Left hindlimb (tissue), 1 donor: ENCODE data around the gene ADGRB3.
"Not testable (repeated sequence)": the region's sequence is repeated elsewhere in the genome, so short reads cannot be mapped to it uniquely, and the experiment has no call there.

Experiments used
- DNase-seq: peaks from one replicate; pipeline ENCODE4 v3.0.0-alpha.2; 2018

The ADGRB3 gene

DNA sequence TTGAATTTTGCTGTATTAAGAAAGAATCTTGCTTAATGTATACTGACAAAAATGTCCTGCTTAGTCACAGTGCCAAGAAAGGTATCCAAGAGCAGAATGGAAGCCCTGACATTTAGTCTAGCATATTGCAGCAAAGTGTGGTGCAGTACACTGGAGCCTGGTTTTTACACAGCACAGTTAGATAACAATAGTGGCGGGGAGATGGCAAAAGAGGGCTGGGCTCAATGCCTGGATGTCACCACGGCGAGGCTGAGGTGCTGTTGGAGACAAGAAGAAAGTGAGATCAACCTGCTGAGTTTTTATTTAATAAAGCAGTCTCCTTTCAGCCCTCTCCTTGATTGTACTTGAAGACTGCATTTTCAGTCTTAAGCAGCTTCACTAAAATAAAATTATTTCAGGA, 735.7 kb downstream of the ADGRB3 start:
- DNase-seq, result no peak

GRCh38 chr6:69378326-69378725, 743.2 kb downstream of the ADGRB3 start:
- no peak for DNase-seq

DNA sequence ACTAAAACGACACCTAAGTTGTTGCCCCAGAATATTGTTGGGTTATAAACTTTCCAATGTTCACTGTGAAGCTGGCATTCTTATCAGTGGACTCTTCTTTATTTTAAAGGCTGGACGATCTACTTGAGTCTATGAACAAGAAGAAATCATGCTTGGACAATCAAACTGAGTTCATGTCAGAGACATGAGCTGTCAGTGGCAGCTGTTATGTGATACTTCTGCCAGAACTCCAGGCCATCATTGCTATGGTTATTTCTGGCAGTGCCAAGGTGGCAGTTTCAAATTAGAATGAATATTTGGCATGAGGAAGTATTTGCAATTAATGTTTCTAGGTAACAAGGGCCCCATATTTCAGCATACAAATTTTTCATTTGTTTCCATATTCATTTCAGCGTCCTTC, 744.4 kb downstream of the ADGRB3 start:
- DNase-seq, result no peak

- no peak for DNase-seq
These were observed 748.5 kb downstream of the ADGRB3 start for GRCh38 chr6:69383627-69384026.

DNA sequence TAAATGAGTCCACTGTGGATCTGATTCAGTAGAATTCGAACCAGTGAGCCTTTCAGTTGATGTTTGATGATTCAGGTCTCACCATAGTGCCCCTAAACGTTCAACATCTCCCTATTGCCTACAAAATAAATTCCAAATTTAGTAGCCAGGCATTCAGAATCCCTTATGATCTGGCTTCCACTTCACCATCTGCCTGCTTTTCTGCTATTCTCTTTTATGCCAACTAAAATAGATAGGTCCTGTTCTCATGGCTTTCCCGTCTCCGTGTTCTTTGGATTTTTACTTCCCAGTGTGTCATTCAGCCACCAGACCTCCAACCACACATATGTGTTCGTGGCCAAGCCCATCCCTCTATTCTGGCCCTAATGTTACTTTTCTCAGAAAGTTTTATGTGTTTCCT, 751.3 kb downstream of the ADGRB3 start:
- DNase-seq, result no peak

DNA sequence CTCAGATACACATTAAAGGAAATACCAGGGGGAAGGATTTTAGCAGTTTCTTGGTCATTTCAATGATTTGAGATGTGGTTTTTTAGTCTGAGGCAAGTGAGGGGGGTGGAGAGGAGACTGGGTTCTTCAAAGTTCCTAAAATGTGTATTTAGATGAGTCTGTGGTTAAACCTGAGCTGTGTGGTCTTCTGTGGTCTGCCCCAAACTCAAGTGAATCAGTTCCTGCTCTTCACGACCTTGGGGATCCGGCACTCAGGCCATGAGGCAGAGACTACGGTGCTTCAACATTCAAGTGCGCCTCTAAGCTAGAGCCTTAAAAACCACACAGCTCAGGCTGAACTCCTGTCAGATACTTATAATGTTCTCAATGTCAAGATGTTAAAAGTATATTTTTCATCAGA, 755.0 kb downstream of the ADGRB3 start:
- DNase-seq, result no peak

DNA sequence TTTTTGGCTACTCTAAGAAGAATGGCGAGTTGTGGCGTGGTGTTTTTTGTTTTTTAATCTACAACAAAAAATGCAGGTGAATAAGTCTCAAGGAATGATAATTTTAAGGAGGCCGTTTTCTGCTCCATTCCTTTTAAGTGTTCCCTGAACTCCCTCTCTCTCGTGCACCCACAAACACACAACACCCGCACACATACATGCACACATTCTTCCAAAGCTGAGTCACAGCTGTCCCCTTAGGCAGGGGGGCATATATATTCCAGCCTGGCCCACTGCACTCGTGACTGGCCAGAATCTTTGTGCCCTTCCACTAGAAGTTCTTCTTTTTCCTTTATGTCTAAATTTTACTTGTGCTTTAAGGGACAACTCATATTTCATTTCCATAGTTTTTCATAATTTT, 756.0 kb downstream of the ADGRB3 start:
- no peak for DNase-seq

DNA sequence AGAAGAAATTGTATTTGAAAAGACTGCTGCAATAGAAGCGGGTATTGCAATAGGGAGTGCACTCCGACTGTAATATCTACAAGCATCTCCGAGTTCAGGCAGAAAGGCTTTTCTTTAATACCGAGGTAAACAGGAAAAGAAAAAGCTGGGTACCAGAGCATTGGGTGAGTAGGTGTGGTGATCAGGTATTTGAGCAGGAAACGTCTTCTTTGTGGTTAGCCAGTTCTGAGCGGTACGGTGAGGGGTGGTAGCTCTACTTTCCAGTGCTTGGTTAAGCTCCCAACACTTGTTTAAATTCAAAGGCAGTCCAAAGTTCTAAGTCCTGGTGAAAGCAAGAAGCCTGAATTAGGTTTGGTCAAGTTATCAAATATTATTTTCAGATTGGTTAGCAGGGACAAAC, 757.7 kb downstream of the ADGRB3 start:
- DNase-seq, result no peak

GRCh38 chr6:69398311-69398710, 763.2 kb downstream of the ADGRB3 start:
- no peak for DNase-seq

- no peak for DNase-seq
These were observed 763.6 kb downstream of the ADGRB3 start for GRCh38 chr6:69398729-69399128.

GRCh38 chr6:69408886-69409285, 773.8 kb downstream of the ADGRB3 start:
- DNase-seq, result no peak

- DNase-seq, result peak; percentile 72
These were observed 781.7 kb downstream of the ADGRB3 start for GRCh38 chr6:69416776-69417175.

GRCh38 chr6:69421269-69421668, 786.2 kb downstream of the ADGRB3 start:
- no peak for DNase-seq

DNA sequence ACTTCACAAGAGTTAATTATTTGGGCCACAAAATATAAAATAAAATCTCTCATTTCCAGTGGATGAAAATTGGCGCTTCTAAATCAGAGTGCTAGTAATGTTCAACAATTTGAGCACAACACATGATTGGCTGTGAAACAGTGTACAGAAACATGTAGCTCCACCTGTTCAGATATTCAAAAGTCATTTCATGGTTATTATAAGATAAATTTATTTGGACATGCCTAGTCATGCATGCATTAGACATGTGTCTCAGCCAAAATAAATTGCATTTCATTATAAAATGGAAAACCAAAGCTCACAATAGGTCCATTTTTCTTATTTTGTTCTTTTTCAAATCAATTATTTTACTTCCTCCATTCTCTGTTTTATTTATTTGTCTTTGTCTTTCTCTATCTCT, 786.9 kb downstream of the ADGRB3 start:
- no peak for DNase-seq

GRCh38 chr6:69422475-69422874, 787.4 kb downstream of the ADGRB3 start:
- DNase-seq, result no peak

GRCh38 chr6:69423785-69424184, 788.7 kb downstream of the ADGRB3 start:
- DNase-seq, result no peak

DNA sequence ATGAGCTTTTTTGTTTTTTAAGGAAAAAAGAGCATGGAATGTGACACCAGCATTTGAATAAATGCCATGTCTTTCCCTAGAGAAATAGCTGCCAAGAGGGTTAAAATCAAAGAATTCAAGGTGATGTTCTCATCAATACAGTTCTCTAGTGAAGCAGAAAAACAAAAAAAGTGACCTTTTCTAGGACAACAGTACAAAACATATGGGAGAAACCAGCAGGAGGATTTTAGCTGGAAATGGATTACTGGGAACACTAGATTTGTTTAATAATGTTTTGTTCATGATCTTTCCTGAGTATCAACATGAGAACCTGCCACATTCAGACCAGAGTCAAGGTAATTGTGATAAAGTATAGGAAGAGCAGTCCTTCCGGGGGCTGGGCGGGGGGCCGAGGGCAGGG, 789.5 kb downstream of the ADGRB3 start:
- no peak for DNase-seq

GRCh38 chr6:69427882-69428281, 792.8 kb downstream of the ADGRB3 start:
- DNase-seq, result no peak

GRCh38 chr6:69432168-69432567, 797.1 kb downstream of the ADGRB3 start:
- DNase-seq, result not testable (repeated sequence)

DNA sequence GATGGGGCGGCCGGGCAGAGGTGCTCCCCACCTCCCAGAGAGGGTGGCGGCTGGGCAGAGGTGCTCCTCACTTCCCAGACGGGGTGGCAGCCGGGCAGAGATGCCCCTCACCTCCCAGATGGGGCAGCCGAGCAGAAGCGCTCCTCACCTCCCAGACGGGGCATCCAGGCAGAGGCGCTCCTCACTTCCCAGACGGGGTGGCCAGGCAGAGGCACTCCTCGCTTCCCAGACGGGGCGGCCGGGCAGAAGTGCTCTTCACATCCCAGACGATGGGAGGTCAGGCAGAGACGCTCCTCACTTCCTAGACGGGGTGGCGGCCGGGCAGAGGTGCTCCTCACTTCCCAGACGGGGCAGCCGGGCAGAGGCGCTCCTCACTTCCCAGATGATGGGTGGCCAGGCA, 798.0 kb downstream of the ADGRB3 start:
- DNase-seq, result not testable (repeated sequence)

GRCh38 chr6:69438113-69438512, 803.0 kb downstream of the ADGRB3 start:
- no peak for DNase-seq
